Measurements from ENCODE around the gene GLMP.

DNA sequence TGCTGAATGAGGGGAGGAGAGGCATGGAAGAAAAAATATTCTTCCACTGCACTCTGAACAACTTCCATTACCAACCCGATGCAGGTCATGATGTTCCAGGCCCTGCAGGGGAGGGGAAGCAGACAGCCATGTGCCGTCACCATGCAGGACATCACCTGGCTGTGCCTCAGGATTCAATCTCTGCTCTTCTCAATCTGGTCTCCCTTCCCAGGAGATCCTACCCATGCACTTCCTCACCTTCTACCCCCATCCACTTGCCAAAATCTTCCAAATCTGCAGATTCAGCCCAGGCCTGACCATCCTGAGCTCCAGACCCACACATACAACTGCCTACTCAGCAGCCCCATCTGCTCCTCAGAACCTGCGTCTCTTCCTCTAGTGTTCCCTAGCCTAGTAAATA is 41.8 kb downstream of the GLMP start:
- TF ChIP-seq, protein P1, sequence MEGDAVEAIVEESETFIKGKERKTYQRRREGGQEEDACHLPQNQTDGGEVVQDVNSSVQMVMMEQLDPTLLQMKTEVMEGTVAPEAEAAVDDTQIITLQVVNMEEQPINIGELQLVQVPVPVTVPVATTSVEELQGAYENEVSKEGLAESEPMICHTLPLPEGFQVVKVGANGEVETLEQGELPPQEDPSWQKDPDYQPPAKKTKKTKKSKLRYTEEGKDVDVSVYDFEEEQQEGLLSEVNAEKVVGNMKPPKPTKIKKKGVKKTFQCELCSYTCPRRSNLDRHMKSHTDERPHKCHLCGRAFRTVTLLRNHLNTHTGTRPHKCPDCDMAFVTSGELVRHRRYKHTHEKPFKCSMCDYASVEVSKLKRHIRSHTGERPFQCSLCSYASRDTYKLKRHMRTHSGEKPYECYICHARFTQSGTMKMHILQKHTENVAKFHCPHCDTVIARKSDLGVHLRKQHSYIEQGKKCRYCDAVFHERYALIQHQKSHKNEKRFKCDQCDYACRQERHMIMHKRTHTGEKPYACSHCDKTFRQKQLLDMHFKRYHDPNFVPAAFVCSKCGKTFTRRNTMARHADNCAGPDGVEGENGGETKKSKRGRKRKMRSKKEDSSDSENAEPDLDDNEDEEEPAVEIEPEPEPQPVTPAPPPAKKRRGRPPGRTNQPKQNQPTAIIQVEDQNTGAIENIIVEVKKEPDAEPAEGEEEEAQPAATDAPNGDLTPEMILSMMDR (IDR thresholded peaks at IDR 0.05) = no peak
- TF ChIP-seq ZFX (IDR thresholded peaks at IDR 0.05; ENCODE audit: borderline replicate concordance) = no peak
